ENCODE measurements around the gene MPPED2. TPM values are rescaled to one million over a fixed set of nuclear protein-coding genes. Genes with fewer than 3 reads are reported as not detected.

MPPED2 gene
- total and polyA plus RNA-seq, 2 donors from 2014 or later, result 10.8 to 12.9 TPM

GRCh38 chr11:30471244-30471643 is 114.9 kb downstream of the MPPED2 start:
- FAIRE-seq, result no peak
- DNase-seq, result no peak

GRCh38 chr11:30468881-30469280 is 117.3 kb downstream of the MPPED2 start:
- DNase-seq (no peak), FAIRE-seq (no peak)
- Histone ChIP-seq H3K27ac (ENCODE audit: low read depth in 2 of 2, low read length in 2 of 2) (no peak overlapping the region), H3K27me3 (ENCODE audit: control insufficient read depth, insufficient read depth, low read length) (no peaks in the 10 kb centered on the region), H3K4me3 (ENCODE audit: low read length in 3 of 3) (no peak overlapping the region), H3K9me3 (ENCODE audit: control insufficient read depth in 2 of 3, insufficient read depth in 1 of 3, low read length in 3 of 3) (no peaks in the 10 kb centered on the region), H3K9ac (ENCODE audit: low read length in 3 of 3) (no peak overlapping the region), H3K4me1 (ENCODE audit: control insufficient read depth in 2 of 3, insufficient read depth in 2 of 3, low read depth in 1 of 3, low read length in 3 of 3) (no peaks in the 10 kb centered on the region), H3K36me3 (ENCODE audit: control insufficient read depth in 2 of 3, insufficient read depth in 3 of 3, low read length in 3 of 3) (no peaks in the 10 kb centered on the region)
- TF ChIP-seq CTCF (IDR thresholded peaks at IDR 0.05; ENCODE audit: borderline replicate concordance, extremely low read depth, insufficient read depth), result no peak
- intact Hi-C loops (cut with DNase I), result no loop called here

More at GRCh38 chr11:30471244-30471643, 114.9 kb downstream of the MPPED2 start:
- Histone ChIP-seq H3K36me3 (ENCODE audit: control insufficient read depth in 2 of 3, insufficient read depth in 3 of 3, low read length in 3 of 3) (no peaks in the 10 kb centered on the region), H3K4me3 (ENCODE audit: low read length in 3 of 3) (no peak overlapping the region), H3K27ac (ENCODE audit: low read depth in 2 of 2, low read length in 2 of 2) (no peak overlapping the region), H3K27me3 (ENCODE audit: control insufficient read depth, insufficient read depth, low read length) (no peaks in the 10 kb centered on the region), H3K4me1 (ENCODE audit: control insufficient read depth in 2 of 3, insufficient read depth in 2 of 3, low read depth in 1 of 3, low read length in 3 of 3) (no peaks in the 10 kb centered on the region), H3K9ac (ENCODE audit: low read length in 3 of 3) (no peak overlapping the region), H3K9me3 (ENCODE audit: control insufficient read depth in 2 of 3, insufficient read depth in 1 of 3, low read length in 3 of 3) (no peaks in the 10 kb centered on the region)
- intact Hi-C loops (cut with DNase I), result no loop called here
- TF ChIP-seq CTCF (IDR thresholded peaks at IDR 0.05; ENCODE audit: borderline replicate concordance, extremely low read depth, insufficient read depth), result no peak

DNA sequence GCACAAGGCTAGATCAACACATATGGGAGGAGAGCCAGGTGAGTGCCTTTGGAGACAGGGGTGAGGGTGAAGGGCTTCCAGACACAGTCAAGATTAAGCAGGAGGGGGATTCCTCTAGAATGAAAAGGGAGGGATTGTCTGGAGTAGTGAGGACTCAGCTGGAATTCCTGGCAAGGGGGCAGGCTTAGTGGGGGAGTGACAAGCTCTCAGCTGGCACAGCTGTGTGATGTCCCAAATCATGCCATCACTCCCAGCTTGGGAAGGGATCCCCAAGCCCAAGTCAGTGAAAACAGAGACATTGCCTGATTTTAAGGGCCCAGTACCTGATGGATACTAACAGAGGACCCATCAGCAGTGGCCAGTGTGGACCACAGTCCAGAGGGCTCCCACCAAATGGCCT is 119.0 kb downstream of the MPPED2 start:
- H3K9me3 ChIP-seq (ENCODE audit: control insufficient read depth in 2 of 3, insufficient read depth in 1 of 3, low read length in 3 of 3), result no peaks in the 10 kb centered on the region
- FAIRE-seq, result no peak
- intact Hi-C loops (cut with DNase I), result no loop called here
- H3K27ac ChIP-seq (ENCODE audit: low read depth in 2 of 2, low read length in 2 of 2), result no peak overlapping the region
- no peaks in the 10 kb centered on the region for H3K36me3 ChIP-seq (ENCODE audit: control insufficient read depth in 2 of 3, insufficient read depth in 3 of 3, low read length in 3 of 3)
- no peak for DNase-seq
- no peak overlapping the region for H3K4me3 ChIP-seq (ENCODE audit: low read length in 3 of 3)
- H3K4me1 ChIP-seq (ENCODE audit: control insufficient read depth in 2 of 3, insufficient read depth in 2 of 3, low read depth in 1 of 3, low read length in 3 of 3), result no peaks in the 10 kb centered on the region
- no peaks in the 10 kb centered on the region for H3K27me3 ChIP-seq (ENCODE audit: control insufficient read depth, insufficient read depth, low read length)
- no peak overlapping the region for H3K9ac ChIP-seq (ENCODE audit: low read length in 3 of 3)
- no peak for TF ChIP-seq CTCF (IDR thresholded peaks at IDR 0.05; ENCODE audit: borderline replicate concordance, extremely low read depth, insufficient read depth)

GRCh38 chr11:30465623-30466022 is 120.5 kb downstream of the MPPED2 start:
- H3K4me3 ChIP-seq (ENCODE audit: low read length in 3 of 3), result no peak overlapping the region
- no peaks in the 10 kb centered on the region for H3K9me3 ChIP-seq (ENCODE audit: control insufficient read depth in 2 of 3, insufficient read depth in 1 of 3, low read length in 3 of 3)
- FAIRE-seq (no peak), DNase-seq (no peak)
- H3K27me3 ChIP-seq (ENCODE audit: control insufficient read depth, insufficient read depth, low read length), result no peaks in the 10 kb centered on the region
- H3K36me3 ChIP-seq (ENCODE audit: control insufficient read depth in 2 of 3, insufficient read depth in 3 of 3, low read length in 3 of 3), result no peaks in the 10 kb centered on the region
- H3K4me1 ChIP-seq (ENCODE audit: control insufficient read depth in 2 of 3, insufficient read depth in 2 of 3, low read depth in 1 of 3, low read length in 3 of 3), result no peaks in the 10 kb centered on the region
- H3K9ac ChIP-seq (ENCODE audit: low read length in 3 of 3), result no peak overlapping the region
- intact Hi-C loops (cut with DNase I), result no loop called here
- no peak for TF ChIP-seq CTCF (IDR thresholded peaks at IDR 0.05; ENCODE audit: borderline replicate concordance, extremely low read depth, insufficient read depth)
- H3K27ac ChIP-seq (ENCODE audit: low read depth in 2 of 2, low read length in 2 of 2), result no peak overlapping the region
